ENCODE data around the gene OIT3. TPM values are rescaled to one million over a fixed set of nuclear protein-coding genes. Genes with fewer than 3 reads are reported as not detected.

The OIT3 gene
- polyA plus RNA-seq, 1 of the 3 experiments (the other 2 are of a cell fraction) = not detected

- TF ChIP-seq TCF12 (IDR thresholded peaks at IDR 0.05) = no peak
- no peak for TF ChIP-seq GATA2 (CRISPR knock-in tag; IDR thresholded peaks at IDR 0.05)
- no peak for TF ChIP-seq RXRA (IDR thresholded peaks at IDR 0.05; ENCODE audit: borderline replicate concordance, low read depth)
- no peak for TF ChIP-seq MEF2A (IDR thresholded peaks at IDR 0.05; ENCODE audit: borderline replicate concordance, low read depth)
- TF ChIP-seq RCOR1 (IDR thresholded peaks at IDR 0.05; ENCODE audit: low read length) = no peak
- TF ChIP-seq SMC3 (IDR thresholded peaks at IDR 0.05; ENCODE audit: low read depth, low read length) = no peak
These were observed 86.8 kb downstream of the OIT3 start (continued) for GRCh38 chr10:72980348-72980747.

GRCh38 chr10:72981028-72981881 is 87.7 kb downstream of the OIT3 start:
- CTCF ChIA-PET = no interaction called here
- no peak overlapping the region for H3K9ac ChIP-seq
- TF ChIP-seq FOSL2 (IDR thresholded peaks at IDR 0.05; ENCODE audit: borderline replicate concordance, low read depth) = no peak
- no peak for TF ChIP-seq CHD2 (IDR thresholded peaks at IDR 0.05; ENCODE audit: low read length, partially characterized antibody)
- TF ChIP-seq SMC3 (IDR thresholded peaks at IDR 0.05; ENCODE audit: low read depth, low read length) = no peak
- no peak for TF ChIP-seq POLR2AphosphoS5 (IDR thresholded peaks at IDR 0.05; ENCODE audit: low read depth, low read length)
- no peak for TF ChIP-seq USF2 (IDR thresholded peaks at IDR 0.05; ENCODE audit: borderline replicate concordance, low read depth, low read length)
- no peak for TF ChIP-seq YY1 (IDR thresholded peaks at IDR 0.05; ENCODE audit: low read depth)
- TF ChIP-seq NRF1 (IDR thresholded peaks at IDR 0.05; ENCODE audit: low read depth, low read length) = no peak
- TF ChIP-seq USF1 (IDR thresholded peaks at IDR 0.05; ENCODE audit: borderline replicate concordance, low read depth) = no peak
- TF ChIP-seq TAF1 (IDR thresholded peaks at IDR 0.05; ENCODE audit: borderline replicate concordance, low read depth, low read length) = no peak
- TF ChIP-seq ELF1 (IDR thresholded peaks at IDR 0.05) = no peak
- TF ChIP-seq GATA2 (CRISPR knock-in tag; IDR thresholded peaks at IDR 0.05) = no peak
- TF ChIP-seq RAD21 (IDR thresholded peaks at IDR 0.05; ENCODE audit: low read length) = no peak
- TF ChIP-seq CTCF (IDR thresholded peaks at IDR 0.05) = no peak
- TF ChIP-seq SIN3A (IDR thresholded peaks at IDR 0.05; ENCODE audit: borderline replicate concordance, low read depth, low read length) = no peak
- no peak for TF ChIP-seq PBX3 (IDR thresholded peaks at IDR 0.05)
- no peak for TF ChIP-seq JUND (IDR thresholded peaks at IDR 0.05)
- no peak for TF ChIP-seq FOXJ3 (CRISPR knock-in tag; IDR thresholded peaks at IDR 0.05)
- no peak for TF ChIP-seq MEF2A (IDR thresholded peaks at IDR 0.05; ENCODE audit: borderline replicate concordance, low read depth)
- no peak for TF ChIP-seq TEAD4 (IDR thresholded peaks at IDR 0.05; ENCODE audit: borderline replicate concordance, insufficient read depth)
- POLR2A ChIA-PET = no interaction called here
- H3K36me3 ChIP-seq (replicated peaks in 1 of 2; ENCODE audit: control insufficient read depth in 1 of 2, insufficient read depth in 2 of 2, low read length in 1 of 2) = no peaks in the 10 kb centered on the region
- no peak overlapping the region for H2AFZ ChIP-seq (ENCODE audit: low read depth)
- H3K4me3 ChIP-seq (ENCODE audit: low read depth in 2 of 2, low read length in 1 of 2) = no peak overlapping the region
- no peaks in the 10 kb centered on the region for H3K4me1 ChIP-seq (ENCODE audit: control insufficient read depth in 1 of 2, insufficient read depth in 2 of 2, low read depth in 1 of 2, low read length in 1 of 2)
- H3K9me3 ChIP-seq = peaks cover 22% of the 10 kb centered on the region
- no peaks in the 10 kb centered on the region for H4K20me1 ChIP-seq (ENCODE audit: insufficient read depth)
- H3K27me3 ChIP-seq (ENCODE audit: insufficient read depth) = no peaks in the 10 kb centered on the region
- H3K4me2 ChIP-seq = no peak overlapping the region
- WGBS (ENCODE audit: low lambda C conversion rate) = 54% methylated on average over 3 of the region's 4 CpGs
- H3F3A ChIP-seq (replicated peaks; ENCODE audit: insufficient read depth) = peaks cover 7% of the 10 kb centered on the region
- DNase-seq = no peak
- H3K79me2 ChIP-seq (ENCODE audit: insufficient read depth) = no peaks in the 10 kb centered on the region
- no peaks in the 10 kb centered on the region for H3K9me2 ChIP-seq
- no peak overlapping the region for H3K27ac ChIP-seq (ENCODE audit: low read depth in 2 of 2, low read length in 1 of 2)
